ENCODE data around the gene F2RL1.
"Not testable (repeated sequence)": the region's sequence is repeated elsewhere in the genome, so short reads cannot be mapped to it uniquely, and the experiment has no call there.

Gene F2RL1

GRCh38 chr5:76813982-76814562 is 4.8 kb upstream of the F2RL1 start:
- no peak for DNase-seq (ENCODE audit: low read depth)
- H3K4me3 ChIP-seq (ENCODE audit: low read depth, low read length): no peak overlapping the region
- TF ChIP-seq CTCF (IDR thresholded peaks at IDR 0.05; ENCODE audit: control insufficient read depth, extremely low read depth, insufficient read depth): no peak

- no peak for TF ChIP-seq CTCF (IDR thresholded peaks at IDR 0.05; ENCODE audit: control insufficient read depth, extremely low read depth, insufficient read depth)
- no peak overlapping the region for H3K4me3 ChIP-seq (ENCODE audit: low read depth, low read length)
- DNase-seq (ENCODE audit: low read depth): no peak
Measured at GRCh38 chr5:76816110-76816831, 2.6 kb upstream of the F2RL1 start.

GRCh38 chr5:76819851-76820525 is 1.2 kb downstream of the F2RL1 start:
- no peak for TF ChIP-seq CTCF (IDR thresholded peaks at IDR 0.05; ENCODE audit: control insufficient read depth, extremely low read depth, insufficient read depth)
- DNase-seq (ENCODE audit: low read depth): no peak
- H3K4me3 ChIP-seq (ENCODE audit: low read depth, low read length): peak overlapping the region; percentile 91

- DNase-seq (ENCODE audit: low read depth): no peak
- peak overlapping the region; percentile 91 for H3K4me3 ChIP-seq (ENCODE audit: low read depth, low read length)
- no peak for TF ChIP-seq CTCF (IDR thresholded peaks at IDR 0.05; ENCODE audit: control insufficient read depth, extremely low read depth, insufficient read depth)
Measured at GRCh38 chr5:76820526-76820890, 1.7 kb downstream of the F2RL1 start.

GRCh38 chr5:76821136-76821535 is 2.3 kb downstream of the F2RL1 start:
- no peak for DNase-seq (ENCODE audit: low read depth)
- H3K4me3 ChIP-seq (ENCODE audit: low read depth, low read length): no peak overlapping the region
- TF ChIP-seq CTCF (IDR thresholded peaks at IDR 0.05; ENCODE audit: control insufficient read depth, extremely low read depth, insufficient read depth): no peak

- DNase-seq (ENCODE audit: low read depth); H3K4me3 ChIP-seq (ENCODE audit: low read depth, low read length): not testable (repeated sequence)
Measured at GRCh38 chr5:76822105-76822731, 3.4 kb downstream of the F2RL1 start.

- not testable (repeated sequence) for DNase-seq (ENCODE audit: low read depth)
Measured at GRCh38 chr5:76826416-76826815, 7.6 kb downstream of the F2RL1 start.

More at GRCh38 chr5:76826416-76826815, 7.6 kb downstream of the F2RL1 start:
- H3K4me3 ChIP-seq (ENCODE audit: low read depth, low read length): not testable (repeated sequence)

Data from LNCaP clone FGC (cell line).